IMR-90 (cell line): ENCODE data around the gene ARRDC3.

ENCODE experiments used
- BHLHE40 ChIP-seq: fragments of 150-350 bp; IDR thresholded peaks from 2 replicates; pipeline ENCODE4 v1.6.1; 2016; ENCODE audit warnings: mild to moderate bottlenecking, low read depth, low read length
- CEBPB ChIP-seq: IDR thresholded peaks from 2 replicates; pipeline ENCODE4 v1.6.1; 2012; ENCODE audit warnings: low read depth, low read length, improper control_type of control experiment
- FOS ChIP-seq: fragments of 150-350 bp; IDR thresholded peaks from 2 replicates; pipeline ENCODE4 v1.6.1; 2016; ENCODE audit warnings: low read depth, low read length
- MAFK ChIP-seq: IDR thresholded peaks from 2 replicates; pipeline ENCODE4 v1.6.1; 2012; ENCODE audit warnings: low read depth, low read length, improper control_type of control experiment
- MAZ ChIP-seq: IDR thresholded peaks from 2 replicates; pipeline ENCODE4 v1.6.1; 2012; ENCODE audit warnings: low read depth, mild to moderate bottlenecking, low read length, improper control_type of control experiment, moderate library complexity, borderline replicate concordance
- MXI1 ChIP-seq: IDR thresholded peaks from 2 replicates; pipeline ENCODE4 v1.6.1; 2012; ENCODE audit warnings: low read depth, mild to moderate bottlenecking, low read length, moderate library complexity, borderline replicate concordance
- NFE2L2 ChIP-seq: fragments of 150-350 bp; IDR thresholded peaks from 2 replicates; pipeline ENCODE4 v1.6.1; 2016; ENCODE audit warnings: low read depth, mild to moderate bottlenecking, low read length
- POLR2A ChIP-seq: IDR thresholded peaks from 2 replicates; pipeline ENCODE4 v1.6.1; 2012; ENCODE audit warnings: mild to moderate bottlenecking, low read depth, low read length
- RAD21 ChIP-seq: IDR thresholded peaks from 2 replicates; pipeline ENCODE4 v1.6.1; 2012; ENCODE audit warnings: low read length, improper control_type of control experiment
- RCOR1 ChIP-seq: IDR thresholded peaks from 2 replicates; pipeline ENCODE4 v1.6.1; 2012; ENCODE audit warnings: mild to moderate bottlenecking, low read length, improper control_type of control experiment; ENCODE audit not compliant: insufficient replicate concordance
- RFX5 ChIP-seq: IDR thresholded peaks from 2 replicates; pipeline ENCODE4 v1.8.0; 2012; ENCODE audit warnings: low read depth, mild to moderate bottlenecking, low read length, moderate library complexity
- TF ChIP-seq, protein P1 (sequence below): conservative IDR thresholded peaks from 2 replicates; pipeline ENCODE4 v1.5.1; 2012; ENCODE audit warnings: mild to moderate bottlenecking, low read depth, low read length, improper control_type of control experiment
- TF ChIP-seq, protein P2 (sequence below): fragments of 150-350 bp; IDR thresholded peaks from 2 replicates; pipeline ENCODE4 v1.6.1; 2017; ENCODE audit warnings: mild to moderate bottlenecking, antibody characterized with exemption, low read length, low read depth
- TF ChIP-seq, protein P3 (sequence below): fragments of 150-350 bp; IDR thresholded peaks from 2 replicates; pipeline ENCODE4 v1.6.1; 2016; ENCODE audit warnings: low read depth, mild to moderate bottlenecking, low read length, moderate library complexity, borderline replicate concordance

DNA sequence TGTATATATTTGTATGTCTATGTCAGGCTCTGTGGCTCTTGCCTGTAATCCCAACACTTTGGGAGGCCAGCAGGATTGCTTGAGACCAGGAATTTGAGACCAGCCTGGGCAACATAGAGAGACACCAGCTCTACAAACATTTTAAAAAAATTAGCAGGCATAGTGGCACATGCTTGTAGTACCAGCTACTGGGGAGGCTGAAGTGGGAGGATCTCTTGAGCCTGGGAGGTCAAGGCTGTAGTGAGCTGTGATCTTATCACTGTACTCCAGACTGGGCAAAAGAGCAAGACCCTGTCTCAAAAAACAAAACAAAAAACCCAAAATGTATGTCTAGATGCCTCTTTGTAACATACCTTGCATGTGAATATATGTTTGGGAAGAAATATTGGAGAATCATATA is 15.8 kb downstream of the ARRDC3 start:
- no peak for TF ChIP-seq NFE2L2
- TF ChIP-seq, protein P1, sequence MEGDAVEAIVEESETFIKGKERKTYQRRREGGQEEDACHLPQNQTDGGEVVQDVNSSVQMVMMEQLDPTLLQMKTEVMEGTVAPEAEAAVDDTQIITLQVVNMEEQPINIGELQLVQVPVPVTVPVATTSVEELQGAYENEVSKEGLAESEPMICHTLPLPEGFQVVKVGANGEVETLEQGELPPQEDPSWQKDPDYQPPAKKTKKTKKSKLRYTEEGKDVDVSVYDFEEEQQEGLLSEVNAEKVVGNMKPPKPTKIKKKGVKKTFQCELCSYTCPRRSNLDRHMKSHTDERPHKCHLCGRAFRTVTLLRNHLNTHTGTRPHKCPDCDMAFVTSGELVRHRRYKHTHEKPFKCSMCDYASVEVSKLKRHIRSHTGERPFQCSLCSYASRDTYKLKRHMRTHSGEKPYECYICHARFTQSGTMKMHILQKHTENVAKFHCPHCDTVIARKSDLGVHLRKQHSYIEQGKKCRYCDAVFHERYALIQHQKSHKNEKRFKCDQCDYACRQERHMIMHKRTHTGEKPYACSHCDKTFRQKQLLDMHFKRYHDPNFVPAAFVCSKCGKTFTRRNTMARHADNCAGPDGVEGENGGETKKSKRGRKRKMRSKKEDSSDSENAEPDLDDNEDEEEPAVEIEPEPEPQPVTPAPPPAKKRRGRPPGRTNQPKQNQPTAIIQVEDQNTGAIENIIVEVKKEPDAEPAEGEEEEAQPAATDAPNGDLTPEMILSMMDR, result no peak
- TF ChIP-seq POLR2A, result no peak; the same call in 1 of the 2 replicates
- TF ChIP-seq RAD21, result no peak
- no peak for TF ChIP-seq RFX5
- no peak for TF ChIP-seq MAFK
- no peak for TF ChIP-seq FOS
- no peak for TF ChIP-seq CEBPB
- TF ChIP-seq MXI1, result no peak
- no peak for TF ChIP-seq BHLHE40
- TF ChIP-seq, protein P2, sequence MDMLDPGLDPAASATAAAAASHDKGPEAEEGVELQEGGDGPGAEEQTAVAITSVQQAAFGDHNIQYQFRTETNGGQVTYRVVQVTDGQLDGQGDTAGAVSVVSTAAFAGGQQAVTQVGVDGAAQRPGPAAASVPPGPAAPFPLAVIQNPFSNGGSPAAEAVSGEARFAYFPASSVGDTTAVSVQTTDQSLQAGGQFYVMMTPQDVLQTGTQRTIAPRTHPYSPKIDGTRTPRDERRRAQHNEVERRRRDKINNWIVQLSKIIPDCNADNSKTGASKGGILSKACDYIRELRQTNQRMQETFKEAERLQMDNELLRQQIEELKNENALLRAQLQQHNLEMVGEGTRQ, result no peak
- no peak for TF ChIP-seq MAZ
- TF ChIP-seq, protein P3, sequence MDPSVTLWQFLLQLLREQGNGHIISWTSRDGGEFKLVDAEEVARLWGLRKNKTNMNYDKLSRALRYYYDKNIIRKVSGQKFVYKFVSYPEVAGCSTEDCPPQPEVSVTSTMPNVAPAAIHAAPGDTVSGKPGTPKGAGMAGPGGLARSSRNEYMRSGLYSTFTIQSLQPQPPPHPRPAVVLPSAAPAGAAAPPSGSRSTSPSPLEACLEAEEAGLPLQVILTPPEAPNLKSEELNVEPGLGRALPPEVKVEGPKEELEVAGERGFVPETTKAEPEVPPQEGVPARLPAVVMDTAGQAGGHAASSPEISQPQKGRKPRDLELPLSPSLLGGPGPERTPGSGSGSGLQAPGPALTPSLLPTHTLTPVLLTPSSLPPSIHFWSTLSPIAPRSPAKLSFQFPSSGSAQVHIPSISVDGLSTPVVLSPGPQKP, result no peak
- no peak for TF ChIP-seq RCOR1
